DMS53 (cell line): ENCODE measurements around the gene TRAPPC12.
"Not testable (repeated sequence)": the region's sequence is repeated elsewhere in the genome, so short reads cannot be mapped to it uniquely, and the experiment has no call there.

Experiments used
- DNase-seq: peaks from one replicate; lab custom pipeline; 2025; lab: John Stamatoyannopoulos, UW

TRAPPC12 gene

GRCh38 chr2:3432693-3433338, 53.3 kb downstream of the TRAPPC12 start:
- DNase-seq: peak; percentile 16

DNA sequence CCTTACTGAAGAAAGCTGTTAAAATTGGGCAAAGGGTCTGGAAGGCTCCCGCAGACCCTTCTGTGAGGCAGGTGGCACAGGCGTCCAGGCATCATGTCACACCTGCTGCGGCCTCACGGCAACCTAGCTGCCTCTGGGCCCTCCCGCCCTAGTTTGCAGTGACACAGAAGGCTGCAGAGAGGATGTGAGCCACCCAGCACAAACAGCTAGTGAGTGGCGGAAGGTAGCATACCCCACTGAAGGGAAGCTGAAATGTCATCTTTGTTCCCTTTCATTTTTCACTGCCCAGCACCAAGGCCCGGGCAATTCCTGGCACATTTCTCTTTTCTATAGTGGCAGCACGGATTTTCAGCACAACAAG, 53.8 kb downstream of the TRAPPC12 start:
- DNase-seq: peak; percentile 16

GRCh38 chr2:3433776-3434400, 54.4 kb downstream of the TRAPPC12 start:
- no peak for DNase-seq

- DNase-seq: no peak
Measured at GRCh38 chr2:3434654-3435053, 55.2 kb downstream of the TRAPPC12 start.

GRCh38 chr2:3435445-3435844, 56.0 kb downstream of the TRAPPC12 start:
- DNase-seq: peak; percentile 74

DNA sequence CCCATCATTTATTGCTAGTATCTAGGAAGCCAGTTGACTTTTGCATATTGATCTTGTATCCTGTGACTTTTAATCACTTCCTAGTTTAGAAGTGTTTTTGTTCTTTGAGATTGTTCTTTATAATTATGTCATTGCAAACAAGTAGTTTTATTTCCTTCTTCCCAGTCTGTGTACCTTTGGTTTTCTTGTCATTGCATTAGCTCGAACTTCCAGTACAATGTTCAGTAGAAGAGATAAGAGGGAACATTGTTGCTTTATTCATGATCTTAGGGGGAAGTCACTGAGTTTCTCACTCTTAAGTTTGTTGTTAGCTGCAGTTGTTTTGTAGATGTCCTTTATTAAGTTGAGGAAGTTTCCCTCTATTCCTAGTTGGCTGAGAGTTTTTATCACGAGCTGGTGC, 61.0 kb downstream of the TRAPPC12 start:
- DNase-seq: no peak

DNA sequence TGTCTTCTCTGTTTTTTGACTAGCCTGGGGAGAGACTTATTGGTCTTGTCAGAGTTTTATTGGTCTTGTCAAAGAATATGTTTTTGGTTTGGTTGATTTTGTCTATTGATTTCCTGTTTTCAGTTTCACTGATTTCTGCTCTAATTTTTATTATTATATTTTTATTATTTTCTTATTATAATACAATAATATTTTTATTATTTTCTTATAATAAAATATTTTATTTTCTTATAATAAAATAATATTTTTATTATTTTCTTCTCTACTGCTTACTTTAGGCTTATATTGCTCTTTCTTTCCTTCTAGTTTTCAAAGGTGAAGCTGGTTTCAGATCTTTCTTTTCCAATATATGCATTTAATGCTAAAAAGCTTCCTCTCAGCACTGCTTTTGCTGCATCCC, 62.0 kb downstream of the TRAPPC12 start:
- DNase-seq: no peak

DNA sequence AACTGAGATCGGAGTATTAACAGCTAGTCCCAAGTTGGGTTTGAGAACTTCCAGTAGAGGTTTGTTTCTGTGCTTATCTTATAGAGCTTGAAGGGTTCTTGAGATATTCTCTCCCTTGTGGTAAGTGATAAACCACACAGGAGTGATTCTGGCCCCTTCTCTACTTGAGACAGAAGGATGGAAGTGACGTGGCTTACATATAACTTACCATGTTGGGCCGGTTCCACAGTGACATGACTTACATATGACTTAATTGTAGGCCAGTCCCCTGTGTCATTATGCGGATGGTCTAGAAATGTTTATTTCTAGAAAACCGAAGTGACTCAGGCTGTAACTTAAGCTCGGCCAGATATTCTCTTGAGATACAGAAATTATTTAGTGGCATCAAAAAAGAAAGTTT, 62.7 kb downstream of the TRAPPC12 start:
- no peak for DNase-seq

DNA sequence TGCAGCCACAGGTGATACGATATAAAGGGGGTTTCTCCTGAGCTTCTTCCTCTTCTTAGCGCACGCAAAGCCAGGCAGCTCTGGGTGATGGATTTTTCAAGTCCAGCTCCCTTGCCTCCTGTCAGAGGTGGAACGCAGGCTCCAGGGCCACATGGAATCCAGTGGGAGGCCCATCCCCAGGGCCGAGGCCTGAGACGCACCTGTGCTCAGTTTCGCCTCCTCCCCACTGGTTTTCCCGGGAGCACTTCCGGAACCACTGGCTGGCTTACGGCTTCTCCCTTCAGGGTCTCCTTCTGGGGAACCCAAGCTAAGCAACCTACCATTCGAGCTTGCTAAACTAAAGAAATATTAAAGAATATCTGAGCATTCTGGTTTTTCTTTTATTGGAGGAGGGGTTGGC, 63.6 kb downstream of the TRAPPC12 start:
- no peak for DNase-seq

DNA sequence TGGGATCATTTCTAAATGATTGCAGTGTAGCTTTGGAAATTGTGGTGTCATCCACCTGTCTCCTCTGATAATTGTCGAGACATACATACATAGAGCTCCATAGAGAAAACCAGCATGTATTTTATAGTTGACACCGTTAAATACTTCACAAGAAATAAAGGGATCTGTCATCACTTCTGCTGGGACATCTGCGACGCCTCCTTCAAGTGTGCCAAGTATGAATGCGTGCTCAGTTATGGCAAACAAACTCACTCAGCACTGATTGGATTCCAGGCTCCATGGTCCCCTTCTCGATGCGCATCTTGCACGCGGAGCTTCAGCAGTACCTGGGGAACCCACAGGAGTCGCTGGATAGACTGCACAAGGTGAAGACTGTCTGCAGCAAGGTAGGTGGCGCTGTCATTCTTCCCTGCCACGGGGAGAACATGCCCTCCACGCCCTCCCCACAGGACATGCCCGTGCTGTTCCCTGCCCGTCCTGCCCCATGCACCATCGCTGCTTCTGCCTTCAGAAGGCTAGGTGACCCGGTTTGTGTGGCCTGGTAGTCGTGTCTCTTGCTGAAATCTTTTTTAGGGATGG, 64.1 kb downstream of the TRAPPC12 start:
- DNase-seq: no peak

DNA sequence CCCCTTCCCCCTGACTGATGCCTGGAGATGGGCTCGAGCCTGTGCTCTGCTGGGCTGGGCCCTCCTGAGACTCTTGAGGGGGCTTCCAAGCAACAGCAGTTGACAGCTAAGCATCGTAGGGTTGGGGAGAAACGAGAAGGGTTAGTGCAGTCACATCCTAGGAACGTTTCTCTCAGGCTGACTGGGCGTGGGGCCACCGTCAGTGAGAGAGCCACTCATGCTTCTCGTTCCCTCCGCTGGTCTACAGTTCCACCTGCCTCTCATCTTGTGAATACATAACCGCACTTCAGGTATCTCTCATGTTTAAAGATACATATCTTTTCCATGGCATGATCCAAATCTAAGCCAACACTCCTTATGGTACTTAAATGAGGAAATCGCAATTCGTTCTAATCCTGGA, 66.4 kb downstream of the TRAPPC12 start:
- DNase-seq: no peak

GRCh38 chr2:3446381-3446780, 66.9 kb downstream of the TRAPPC12 start:
- no peak for DNase-seq

GRCh38 chr2:3447186-3447585, 67.7 kb downstream of the TRAPPC12 start:
- not testable (repeated sequence) for DNase-seq

DNA sequence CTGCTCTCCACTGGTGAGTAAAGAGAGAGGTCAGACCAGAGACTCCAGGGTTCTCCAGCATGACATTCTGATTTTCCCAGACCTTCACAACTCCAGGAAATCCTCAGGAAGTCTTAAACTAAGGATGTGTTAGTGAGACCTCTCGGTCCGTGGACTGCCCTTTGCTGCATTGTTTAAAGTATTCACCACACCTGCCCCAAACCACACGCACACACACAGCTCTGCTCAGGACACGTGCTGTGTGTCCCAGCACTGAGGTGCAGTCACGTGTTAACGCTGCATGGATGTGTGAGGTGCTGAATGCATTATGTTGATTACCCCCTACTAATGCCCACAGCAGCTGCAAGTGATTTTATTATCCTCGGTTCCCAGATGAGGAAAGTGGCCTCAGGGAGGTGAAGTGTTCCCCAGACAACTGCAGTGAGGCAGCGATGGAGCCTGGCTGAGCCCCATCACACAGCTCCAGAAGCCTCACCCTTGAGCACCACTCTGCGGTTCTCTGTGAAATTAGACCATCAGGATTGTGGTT, 68.4 kb downstream of the TRAPPC12 start:
- DNase-seq: no peak

DNA sequence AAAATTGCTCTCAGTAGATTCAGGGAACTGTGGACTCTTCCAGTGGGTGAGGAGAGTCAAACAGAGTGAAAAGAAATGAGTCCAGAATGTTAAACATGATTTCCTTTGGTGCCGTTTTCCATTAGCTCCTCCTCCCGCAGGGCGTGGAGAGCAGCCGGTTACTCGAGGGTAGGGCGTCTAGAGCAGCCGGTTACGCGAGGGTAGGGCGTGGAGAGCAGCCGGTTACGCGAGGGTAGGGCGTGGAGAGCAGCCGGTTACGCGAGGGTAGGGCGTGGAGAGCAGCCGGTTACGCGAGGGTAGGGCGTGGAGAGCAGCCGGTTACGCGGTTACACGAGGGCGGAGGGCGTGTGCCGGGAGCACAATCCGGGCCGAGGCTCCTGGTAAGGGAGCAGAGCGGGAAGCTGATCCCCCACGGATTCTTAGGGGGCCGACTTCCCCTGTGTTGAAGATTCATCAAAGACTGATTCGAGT, 69.0 kb downstream of the TRAPPC12 start:
- DNase-seq: not testable (repeated sequence)

- no peak for DNase-seq
Measured at GRCh38 chr2:3449086-3449485, 69.6 kb downstream of the TRAPPC12 start.

GRCh38 chr2:3449936-3450335, 70.4 kb downstream of the TRAPPC12 start:
- no peak for DNase-seq

DNA sequence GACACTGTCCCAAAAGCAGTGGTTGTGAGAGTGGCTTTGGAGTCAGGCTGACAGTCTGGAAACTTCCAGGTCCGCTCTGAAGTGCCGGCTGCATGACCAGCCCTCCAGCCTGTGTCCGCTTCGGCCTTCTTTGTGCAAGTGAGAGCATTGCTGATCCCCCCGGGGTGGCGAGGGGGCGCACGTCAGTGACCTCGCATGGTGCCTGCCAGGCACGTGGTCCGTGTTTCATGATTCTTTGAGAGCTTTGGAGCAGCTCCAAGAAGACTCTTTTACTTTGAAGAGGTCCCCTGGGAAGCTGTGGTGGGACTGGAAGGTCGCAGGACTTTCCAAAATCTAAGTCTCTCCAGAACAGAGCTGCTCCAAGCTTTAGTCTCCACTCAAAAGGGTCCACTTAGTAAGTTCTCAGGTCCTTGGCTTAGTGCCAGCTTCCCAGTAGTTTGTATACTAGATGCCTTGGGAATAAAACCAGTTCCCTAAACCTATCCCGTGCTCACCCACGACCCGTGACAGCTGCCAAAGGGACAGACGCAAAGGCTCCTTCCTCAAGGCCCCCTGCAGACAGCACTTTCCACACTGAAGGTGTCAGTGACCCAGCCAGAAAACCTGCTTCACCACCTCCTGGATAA, 71.0 kb downstream of the TRAPPC12 start:
- DNase-seq: no peak

DNA sequence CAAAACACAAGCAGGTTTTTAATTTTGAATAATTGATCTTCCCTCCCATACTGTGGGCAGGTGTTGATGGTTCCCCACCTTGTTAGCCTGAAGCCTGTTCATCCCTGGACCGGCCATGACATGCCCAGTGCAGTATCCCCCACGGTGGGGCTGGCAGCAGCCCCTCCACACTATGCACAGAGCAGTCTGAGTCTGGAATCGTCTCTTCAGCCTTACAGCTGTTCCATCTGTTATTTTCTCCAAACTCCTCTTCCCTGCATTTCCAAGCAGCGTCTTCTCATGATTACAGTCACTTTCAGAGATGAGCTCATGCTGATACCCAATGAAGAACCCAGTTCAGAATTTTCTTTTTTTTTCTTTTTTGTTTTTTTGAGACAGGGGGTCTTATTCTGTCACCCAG, 71.7 kb downstream of the TRAPPC12 start:
- DNase-seq: no peak

DNA sequence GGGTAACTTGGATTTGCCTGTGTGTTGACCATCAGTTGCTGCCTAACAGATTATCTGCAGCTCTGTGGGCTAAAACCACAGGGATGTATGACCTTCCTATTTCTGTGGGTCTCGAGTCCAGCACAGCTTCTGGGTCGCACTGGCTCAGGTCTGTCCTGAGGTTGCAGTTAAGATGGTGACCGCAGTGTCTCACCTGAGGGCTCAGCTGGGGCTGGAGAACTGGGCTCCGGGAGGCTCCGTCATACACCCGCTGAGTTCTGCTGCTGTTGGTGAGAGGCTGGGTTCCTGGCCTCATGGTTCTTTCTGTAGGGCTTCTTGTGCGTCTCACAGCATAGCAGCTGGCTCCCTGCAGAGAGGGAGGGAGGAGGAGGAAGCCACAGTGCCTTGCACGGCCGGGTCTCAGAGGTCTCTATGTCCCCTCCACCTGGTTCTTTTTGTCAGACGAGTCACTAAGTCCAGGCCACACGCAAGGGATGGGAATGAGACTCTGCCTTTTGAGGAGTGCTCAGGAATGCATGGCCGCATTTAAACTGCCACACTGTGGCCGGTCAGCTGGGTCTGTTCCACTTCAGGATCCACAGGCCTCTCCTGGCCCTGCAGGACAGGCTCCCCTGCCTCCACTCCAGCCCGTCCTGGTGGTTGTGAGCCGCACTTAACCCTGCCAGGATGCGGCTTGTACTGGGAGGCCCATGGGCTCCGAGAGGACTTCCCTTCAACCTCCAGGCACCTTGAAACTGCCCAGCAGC, 72.6 kb downstream of the TRAPPC12 start:
- DNase-seq: no peak

DNA sequence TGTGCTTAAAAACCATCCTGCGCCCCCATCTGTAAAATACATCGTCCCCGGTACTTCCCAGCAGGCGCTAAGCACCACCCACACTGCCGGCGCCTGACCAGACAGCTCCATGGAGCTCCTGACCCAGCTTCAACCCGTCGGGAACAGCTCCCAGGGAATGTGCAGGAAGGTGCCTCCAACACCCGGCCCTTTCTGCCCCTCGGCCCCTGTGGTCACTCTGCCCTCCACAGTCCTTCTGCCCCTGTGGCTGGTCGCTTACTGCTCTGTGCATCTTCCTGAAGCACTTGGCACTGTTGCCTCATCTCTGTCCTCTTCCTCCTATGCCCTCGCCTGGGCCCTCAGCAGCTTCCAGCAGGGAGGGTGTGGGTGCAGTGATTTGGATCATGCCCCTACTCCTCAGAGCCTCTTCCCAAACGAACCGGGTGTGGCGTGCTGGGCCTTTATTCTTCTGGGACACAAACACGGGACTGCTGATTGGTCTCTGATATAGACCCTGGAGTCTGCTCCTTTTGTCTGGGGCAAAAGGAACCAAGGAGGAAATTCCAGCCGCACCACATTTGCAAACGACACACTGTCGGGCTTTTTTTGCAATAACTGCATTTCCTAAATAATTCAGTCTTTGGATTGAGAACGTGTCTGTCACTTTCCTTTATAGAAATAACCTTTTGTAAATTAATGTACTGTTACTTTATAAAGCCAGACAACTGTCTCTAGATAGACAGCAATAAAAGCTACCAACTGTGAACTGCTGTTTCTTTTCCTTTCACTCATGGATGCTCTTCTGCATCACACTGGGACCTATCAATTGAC, 73.9 kb downstream of the TRAPPC12 start:
- DNase-seq: no peak
